HG02642 (cell line): Measurements from ENCODE around the gene TAF13.
"Not testable (repeated sequence)": the region's sequence is repeated elsewhere in the genome, so short reads cannot be mapped to it uniquely, and the experiment has no call there.

ENCODE experiments used
- ATAC-seq: cut with Tn5 transposase; IDR thresholded peaks from one replicate; pipeline ENCODE4 v1.9.1; 2021; ENCODE audit warnings: mild to moderate bottlenecking; ENCODE audit not compliant: unreplicated experiment, poor library complexity

The TAF13 gene

DNA sequence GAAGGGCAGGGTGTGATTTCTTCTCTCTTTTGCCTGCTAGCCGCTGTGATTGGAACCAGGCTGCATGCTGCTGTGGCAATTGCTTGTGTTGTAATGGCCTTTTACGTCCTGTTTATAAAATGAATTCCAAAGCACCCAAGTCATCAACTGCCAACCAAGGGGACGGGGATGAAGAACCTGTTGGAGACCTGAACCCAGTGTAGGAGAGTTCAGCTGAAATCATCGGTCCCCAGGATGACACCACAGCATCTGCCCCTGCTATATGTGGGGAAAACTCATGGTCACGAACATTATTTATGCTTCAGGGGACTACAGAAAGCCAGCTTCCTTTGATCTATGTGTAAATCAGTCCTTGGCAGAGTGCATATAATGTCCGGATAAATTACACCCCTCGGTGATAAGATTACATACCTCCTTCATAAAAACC is 18.6 kb upstream of the TAF13 start:
- ATAC-seq = no peak

- ATAC-seq = no peak
These were observed 16.0 kb upstream of the TAF13 start for GRCh38 chr1:109091839-109092193.

- ATAC-seq = peak; percentile 52
These were observed 15.5 kb upstream of the TAF13 start for GRCh38 chr1:109091078-109091838.

GRCh38 chr1:109090196-109091077 is 14.6 kb upstream of the TAF13 start, which contains the start of gene TMEM167B:
TMEM167B (plus strand) TSS chr1:109090764; CDS start chr1:109090873, 109 bp downstream.
- peak; percentile 94 for ATAC-seq

DNA sequence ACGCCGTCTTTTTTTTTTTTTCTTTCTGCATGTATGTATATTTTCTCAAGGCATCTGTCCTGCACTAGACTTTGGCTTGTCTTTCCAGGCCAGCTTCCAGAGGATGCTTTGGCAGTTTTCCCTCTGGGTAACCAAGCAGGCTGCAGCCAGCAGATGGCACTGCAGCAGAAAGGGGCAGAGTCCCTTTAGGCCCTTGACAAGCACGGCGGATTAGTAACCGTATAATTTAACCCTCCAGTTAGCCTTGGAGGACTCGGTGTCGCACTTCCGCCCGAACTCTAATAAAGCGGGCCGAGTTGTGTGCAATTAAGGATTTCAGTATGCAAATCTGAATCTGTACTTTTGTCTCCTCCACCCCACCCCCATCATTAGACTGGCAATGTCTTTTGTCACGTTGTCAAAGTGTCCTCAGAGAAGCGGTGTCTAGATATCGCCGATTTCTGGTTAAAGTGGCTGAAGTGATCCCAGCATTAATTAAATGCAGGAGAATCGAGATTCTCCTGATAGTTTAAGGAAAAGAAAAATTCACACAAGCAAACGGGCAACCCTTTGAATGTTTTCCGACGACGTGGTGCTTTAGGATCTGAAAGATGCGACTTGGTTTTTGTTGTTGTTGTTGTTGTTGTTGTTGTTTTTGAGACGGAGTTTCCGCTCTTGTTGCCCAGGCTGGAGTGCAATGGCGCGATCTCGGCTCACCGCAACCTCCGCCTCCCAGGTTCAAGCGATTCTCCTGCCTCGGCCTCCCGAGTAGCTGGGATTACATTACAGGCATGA is 13.6 kb upstream of the TAF13 start:
- ATAC-seq = no peak

- ATAC-seq = no peak
These were observed 9.0 kb upstream of the TAF13 start for GRCh38 chr1:109084563-109085517.

- ATAC-seq = no peak
These were observed 8.1 kb upstream of the TAF13 start for GRCh38 chr1:109083923-109084322.

DNA sequence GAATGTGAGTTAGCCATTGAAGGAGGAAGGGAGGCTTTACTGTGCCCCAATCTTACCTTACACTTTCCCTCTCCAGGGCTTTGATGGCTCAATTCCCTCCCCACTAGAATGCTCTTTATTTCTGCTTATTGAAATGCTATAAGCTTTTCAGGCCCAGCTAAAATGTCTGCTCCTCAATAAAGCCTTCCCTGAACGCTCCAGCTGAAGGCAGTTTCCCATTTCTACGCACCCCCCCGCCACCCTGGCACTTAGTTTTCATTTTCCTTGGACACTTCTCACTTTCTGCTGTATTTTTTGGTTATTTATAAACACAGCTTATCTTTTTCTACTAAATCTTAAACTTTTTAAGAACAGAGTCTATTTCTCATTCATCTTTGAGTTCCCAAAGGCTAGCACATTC is 7.7 kb upstream of the TAF13 start:
- no peak for ATAC-seq

- ATAC-seq = no peak
These were observed 4.8 kb upstream of the TAF13 start for GRCh38 chr1:109080441-109081082.

DNA sequence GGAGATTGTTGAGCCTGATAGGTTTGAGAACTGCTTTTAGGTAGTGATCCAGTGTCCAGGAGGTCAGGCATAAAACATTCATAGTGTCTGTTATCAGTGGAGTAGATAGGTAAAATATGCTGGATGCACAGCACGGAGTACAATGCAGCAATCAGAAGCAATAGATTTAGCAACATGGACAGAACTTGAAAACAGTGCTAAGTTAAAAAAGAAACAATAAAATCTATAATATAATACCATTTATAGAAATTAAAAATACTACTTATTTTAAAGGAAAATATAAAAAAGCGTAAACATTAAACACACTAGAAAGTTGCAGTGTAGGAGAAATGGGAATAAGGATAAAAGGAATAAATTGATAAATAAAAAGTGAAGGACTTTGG is 3.4 kb upstream of the TAF13 start:
- ATAC-seq = no peak

- ATAC-seq = no peak
These were observed 2.5 kb upstream of the TAF13 start for GRCh38 chr1:109078317-109078716.

DNA sequence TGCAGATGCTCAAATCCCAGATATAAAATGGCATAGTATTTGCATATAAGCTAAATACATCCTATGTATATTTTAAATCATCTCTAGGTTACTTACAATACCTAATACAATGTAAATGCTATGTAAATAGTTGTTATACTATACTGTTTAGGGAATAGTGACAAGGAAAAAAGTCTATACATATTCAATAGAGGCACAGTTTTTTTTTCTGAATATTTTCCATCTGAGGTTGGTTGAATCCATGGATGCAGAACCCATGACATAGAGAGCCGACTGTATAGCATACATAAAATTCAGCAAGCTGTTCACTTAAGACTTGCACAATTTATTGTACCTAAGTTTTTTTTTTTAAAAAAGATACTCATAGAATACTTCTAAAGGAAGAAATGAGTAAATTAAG is 6.5 kb downstream of the TAF13 start:
- no peak for ATAC-seq

- ATAC-seq = no peak
These were observed 7.9 kb downstream of the TAF13 start for GRCh38 chr1:109067883-109068282.

GRCh38 chr1:109065137-109065536 is 10.7 kb downstream of the TAF13 start:
- no peak for ATAC-seq

DNA sequence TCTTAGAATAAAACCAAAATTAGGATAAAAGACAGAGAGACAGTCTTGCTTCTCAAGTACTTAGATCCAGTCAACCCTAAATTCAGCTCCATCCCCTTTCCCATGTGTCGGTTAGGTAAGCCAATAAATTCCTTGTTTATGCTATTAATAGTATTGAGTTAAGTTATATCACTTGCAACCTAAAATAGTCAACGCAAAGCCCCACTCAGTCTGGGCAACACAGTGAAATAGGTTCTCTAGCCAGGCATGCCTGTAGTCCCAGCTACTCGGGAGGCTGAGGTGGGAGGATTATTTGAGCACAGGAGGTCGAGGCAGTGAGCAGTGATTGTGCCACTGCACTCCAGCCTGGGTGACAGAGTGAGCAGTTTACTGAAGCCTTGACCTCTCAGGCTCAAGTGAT is 14.6 kb downstream of the TAF13 start:
- no peak for ATAC-seq

DNA sequence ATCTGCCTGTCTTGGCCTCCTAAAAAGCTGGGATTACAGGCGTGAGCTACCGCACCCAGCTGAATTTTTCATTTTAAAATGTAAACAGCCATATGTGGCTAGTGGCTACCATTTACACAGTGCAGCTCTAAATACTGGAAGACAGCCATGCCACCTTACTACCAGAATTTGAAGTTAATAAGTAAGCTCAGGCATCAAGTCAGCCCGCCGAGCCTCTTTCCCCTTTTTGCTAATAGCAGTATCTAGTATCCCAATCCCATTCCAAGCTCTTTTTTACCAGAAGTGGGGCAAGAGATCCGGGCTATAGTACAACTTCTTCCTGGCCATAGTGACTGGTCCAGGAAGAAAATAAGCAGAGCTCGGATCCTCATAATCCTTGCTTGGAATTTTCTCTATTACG is 15.1 kb downstream of the TAF13 start:
- no peak for ATAC-seq

- ATAC-seq = no peak
These were observed 16.8 kb downstream of the TAF13 start for GRCh38 chr1:109059026-109059425.

- ATAC-seq = no peak
These were observed 19.7 kb downstream of the TAF13 start for GRCh38 chr1:109056064-109056463.

DNA sequence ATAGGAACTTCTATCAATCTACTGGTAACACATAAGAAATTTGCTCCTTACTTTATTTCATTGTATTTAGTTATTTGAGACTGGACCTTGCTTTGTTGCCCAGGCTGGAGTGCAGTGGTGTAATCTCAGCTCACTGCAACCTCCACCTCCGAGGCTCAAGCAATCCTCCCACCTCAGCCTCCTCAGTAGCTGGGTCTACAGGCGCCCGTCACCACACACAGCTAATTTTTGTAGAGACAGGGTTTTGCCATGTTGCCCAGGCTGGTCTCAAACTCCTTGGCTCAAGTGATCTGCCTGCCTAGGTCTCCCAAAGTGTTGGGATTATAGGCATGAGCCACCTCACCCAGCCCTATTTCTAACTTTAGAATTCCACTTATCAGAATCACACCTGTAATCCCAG is 23.7 kb downstream of the TAF13 start:
- not testable (repeated sequence) for ATAC-seq
